Measurements from ENCODE around the gene GOLGA1.

GOLGA1 gene

GRCh38 chr9:124881138-124881743, 59.6 kb downstream of the GOLGA1 start:
- no peak for DNase-seq

- DNase-seq: no peak
Observed at GRCh38 chr9:124880501-124880900, 60.4 kb downstream of the GOLGA1 start.

- DNase-seq: no peak
Observed at GRCh38 chr9:124879226-124879625, 61.7 kb downstream of the GOLGA1 start.

- no peak for DNase-seq
Observed at GRCh38 chr9:124878518-124878917, 62.4 kb downstream of the GOLGA1 start.

GRCh38 chr9:124878021-124878420, 62.9 kb downstream of the GOLGA1 start:
- DNase-seq: no peak

GRCh38 chr9:124877021-124877782, 63.7 kb downstream of the GOLGA1 start:
- DNase-seq: no peak

- DNase-seq: no peak
Observed at GRCh38 chr9:124875501-124875900, 65.4 kb downstream of the GOLGA1 start.

- no peak for DNase-seq
Observed at GRCh38 chr9:124873664-124874063, 67.2 kb downstream of the GOLGA1 start.

- no peak for DNase-seq
Observed at GRCh38 chr9:124871156-124871561, 69.7 kb downstream of the GOLGA1 start.

- DNase-seq: no peak
Observed at GRCh38 chr9:124870723-124871122, 70.2 kb downstream of the GOLGA1 start.

GRCh38 chr9:124869986-124870560, 70.8 kb downstream of the GOLGA1 start:
- no peak for DNase-seq

GRCh38 chr9:124869466-124869985, 71.4 kb downstream of the GOLGA1 start:
- DNase-seq: no peak

GRCh38 chr9:124868511-124869465, 72.1 kb downstream of the GOLGA1 start:
- DNase-seq: peak; percentile 76

- no peak for DNase-seq
Observed at GRCh38 chr9:124863371-124863871, 77.5 kb downstream of the GOLGA1 start.

GRCh38 chr9:124861342-124862229, 79.3 kb downstream of the GOLGA1 start, which contains the start of the genes ARPC5L and RPL35:
TSS of gene ARPC5L (plus strand) at chr9:124862130. CDS start at chr9:124869291, 7,161 bp downstream.
TSS of gene RPL35 (minus strand) at chr9:124861957. CDS start at chr9:124861912, 45 bp downstream.
- DNase-seq: peak; percentile 88

GRCh38 chr9:124860582-124861341, 80.1 kb downstream of the GOLGA1 start:
- no peak for DNase-seq

GRCh38 chr9:124859803-124860581, 80.9 kb downstream of the GOLGA1 start:
- DNase-seq: no peak

- DNase-seq: no peak
Observed at GRCh38 chr9:124858330-124859046, 82.4 kb downstream of the GOLGA1 start.
